K562 (cell line): Measurements from ENCODE around the gene SLC6A6. TPM values are rescaled to one million over a fixed set of nuclear protein-coding genes. Genes with fewer than 3 reads are reported as not detected.
A peak's percentile ranks its signal among the peaks of the same experiment; 100 is the strongest.

ENCODE experiments used
- ATAC-seq: fragments of 200-7000 bp; cut with Tn5 transposase; 3 replicates; pipeline ENCODE4 v1.9.1; 2020; ENCODE audit warnings: moderate library complexity
- BruUV-seq: library from RNA; stranded (reverse); fragments of 400-500 nt; replicated peaks from 2 replicates; lab custom pipeline; 2021; lab: Mats Ljungman, UMichigan
- CTCF ChIA-PET: fragments of 300-600 bp; formaldehyde crosslinking; extraction: SDS; loops from one replicate; lab custom pipeline; 2021; ENCODE audit warnings: low intra/inter-chr PET ratio; lab: Yijun Ruan, JAX
- POLR2A ChIA-PET: fragments of 300-600, 350-650 bp; sonication (Branson Sonifier 250); formaldehyde crosslinking; extraction: SDS; loops from one replicate; lab custom pipeline; 2021; ENCODE audit warnings: antibody characterized with exemption, inconsistent platforms; lab: Yijun Ruan, JAX
- DNase-seq, 4 experiments: peaks; one replicate each; pipeline versions ENCODE4 v3.0.0 to v3.0.0-alpha.2; 2011 to 2018; ENCODE audit warnings: low spot score in 3 of 4, mixed read lengths in 3 of 4; ENCODE audit errors: extremely low read depth in 1 of 4
- FAIRE-seq: peaks from 2 replicates; lab custom pipeline; 2011; peaks lifted over from hg19 to GRCh38; lab: Jason Lieb, UNC
- H2AFZ ChIP-seq: 2 replicates; pipeline ENCODE4 v1.6.0; 2011; ENCODE audit warnings: low read depth, low read length, control low read depth, inconsistent platforms
- H3K27ac ChIP-seq: fragments of 200-600 bp; 3 replicates; pipeline ENCODE4 v1.8.0; 2011; ENCODE audit warnings: low read depth, mild to moderate bottlenecking, control low read depth, inconsistent platforms, low read length, moderate library complexity, mixed read lengths; ENCODE audit errors: extremely low read depth
- H3K27me3 ChIP-seq, 2 experiments: fragments of 300-600 bp in 1 of 2; 2 replicates in 1 of 2; 3 replicates in 1 of 2; pipeline versions ENCODE4 v1.6.0 to v1.8.0; 2011; ENCODE audit warnings: inconsistent platforms in 2 of 2, low read length in 2 of 2, mild to moderate bottlenecking in 1 of 2, mixed read lengths in 1 of 2, moderate library complexity in 1 of 2; ENCODE audit not compliant: control insufficient read depth in 2 of 2, insufficient read depth in 2 of 2
- H3K36me3 ChIP-seq: fragments of 300-600 bp; 3 replicates; pipeline ENCODE4 v1.8.0; 2011; ENCODE audit warnings: mild to moderate bottlenecking, low read length, inconsistent platforms; ENCODE audit not compliant: control insufficient read depth, insufficient read depth
- H3K4me1 ChIP-seq, 2 experiments: fragments of 200-600 bp in 1 of 2; replicated peaks in 1 of 2; 2 replicates in 1 of 2; 3 replicates in 1 of 2; pipeline versions ENCODE4 v1.5.1 to v1.8.0; 2011; ENCODE audit warnings: inconsistent platforms in 2 of 2, low read length in 2 of 2, mild to moderate bottlenecking in 1 of 2, mixed read lengths in 1 of 2, moderate library complexity in 1 of 2; ENCODE audit not compliant: control insufficient read depth in 2 of 2, insufficient read depth in 2 of 2
- H3K4me2 ChIP-seq: 2 replicates; pipeline ENCODE4 v1.6.1; 2011; ENCODE audit warnings: low read length, control low read depth, inconsistent platforms, mixed read lengths; ENCODE audit not compliant: insufficient read depth
- H3K4me3 ChIP-seq: fragments of 200-600 bp; sonication (generic), shearing (Covaris generic); 2 replicates; pipeline ENCODE4 v1.5.1; 2016; ENCODE audit warnings: control low read depth, inconsistent platforms
- H3K79me2 ChIP-seq: fragments of 200-600 bp; 3 replicates; pipeline ENCODE4 v1.8.0; 2011; ENCODE audit warnings: low read length, inconsistent platforms; ENCODE audit not compliant: control insufficient read depth, insufficient read depth
- H3K9ac ChIP-seq, 2 experiments: 2 replicates each; pipeline versions ENCODE4 v1.6.0 to v1.6.1; 2011; ENCODE audit warnings: low read depth in 2 of 2, low read length in 2 of 2, control low read depth in 1 of 2, inconsistent platforms in 1 of 2, mild to moderate bottlenecking in 1 of 2, mixed read lengths in 1 of 2; ENCODE audit not compliant: insufficient read depth in 1 of 2
- H3K9me1 ChIP-seq: one replicate; pipeline ENCODE4 v1.6.0; 2011; ENCODE audit warnings: inconsistent platforms, mild to moderate bottlenecking, low read length, moderate library complexity; ENCODE audit not compliant: control insufficient read depth, insufficient read depth
- H3K9me3 ChIP-seq: replicated peaks from 2 replicates; pipeline ENCODE4 v1.5.1; 2011; ENCODE audit warnings: low read depth, low read length, inconsistent platforms; ENCODE audit not compliant: control insufficient read depth, insufficient read depth
- H4K20me1 ChIP-seq: replicated peaks from 2 replicates; pipeline ENCODE4 v1.6.1; 2011; ENCODE audit warnings: low read length, inconsistent platforms, mixed read lengths; ENCODE audit not compliant: control insufficient read depth, insufficient read depth
- ADNP ChIP-seq: fragments of 200-800 bp; sonication (Bioruptor generic); IDR thresholded peaks from 2 replicates; pipeline ENCODE4 v1.6.1; 2016; ENCODE audit warnings: missing genetic modification characterization, missing compliant biosample characterization
- CHD4 ChIP-seq: fragments of 200-600 bp; sonication (generic); IDR thresholded peaks from 3 replicates; pipeline ENCODE4 v1.6.1; 2012; ENCODE audit warnings: low read depth, mild to moderate bottlenecking, mixed read lengths, low read length, inconsistent platforms; ENCODE audit not compliant: insufficient read depth, insufficient replicate concordance, poor library complexity, severe bottlenecking
- NELFE ChIP-seq: IDR thresholded peaks from 2 replicates; pipeline ENCODE4 v1.6.1; 2011; ENCODE audit warnings: mild to moderate bottlenecking; ENCODE audit not compliant: insufficient read depth, insufficient read length
- RBM25 ChIP-seq: fragments of 200-400 bp; formaldehyde crosslinking; IDR thresholded peaks from 2 replicates; pipeline ENCODE4 v1.6.1; 2018; ENCODE audit warnings: low read length, low read depth, moderate library complexity; ENCODE audit not compliant: severe bottlenecking
- TEAD1 ChIP-seq, 2 experiments: fragments of 450-650 bp in 1 of 2; sonication (generic) in 1 of 2; formaldehyde crosslinking; IDR thresholded peaks; 2 replicates each; pipeline versions ENCODE4 v1.4.0 to v1.8.0; 2020 to 2022; ENCODE audit warnings: mild to moderate bottlenecking in 2 of 2, missing genetic modification reagents in 1 of 2
- TGIF2 ChIP-seq: sonication (generic); formaldehyde crosslinking; IDR thresholded peaks from 2 replicates; pipeline ENCODE4 v1.8.1; 2022; ENCODE audit warnings: mild to moderate bottlenecking, missing genetic modification reagents, moderate library complexity
- TRIM24 ChIP-seq, 2 experiments: fragments of 450-650 bp; IDR thresholded peaks; 2 replicates each; pipeline ENCODE4 v1.6.1; 2016
- ZBTB43 ChIP-seq: sonication (generic); formaldehyde crosslinking; IDR thresholded peaks from 2 replicates; pipeline ENCODE4 v1.8.0; 2023; ENCODE audit warnings: mild to moderate bottlenecking, missing genetic modification reagents
- ZKSCAN3 ChIP-seq: fragments of 250-450 bp; sonication (Bioruptor Pico); IDR thresholded peaks from 2 replicates; pipeline ENCODE4 v1.4.0; 2020
- WGBS: fragments of 100-300 bp; shearing (Covaris generic); methylation state at CpG from one replicate; pipeline ENCODE4 v1.1.6; 2016; ENCODE audit warnings: low coverage, mixed read lengths; ENCODE audit not compliant: insufficient coverage; ENCODE audit errors: missing lambda C conversion rate; 5-methylcytosine and 5-hydroxymethylcytosine counted together
- in situ Hi-C: fragments of 300-500 bp; cut with MboI; formaldehyde crosslinking; loops from 4 replicates; pipeline ENCODE4 v1.15.0; 2018; ENCODE audit warnings: inconsistent platforms, mixed read lengths
- intact Hi-C: fragments of 100-400 bp; cut with micrococcal nuclease; formaldehyde crosslinking; loops from 2 replicates; pipeline ENCODE4 v1.14.2; 2022
- polyA plus RNA-seq, 8 experiments: library from polyadenylated mRNA; depleted of rRNA in 4 of 8; stranded (reverse) in 5 of 8; unstranded in 3 of 8; fragments of >200 nt; fragmentation: Nextera tagmentation in 2 of 8; fragmentation: Illumina TruSeq in 1 of 8; extraction: Ambion mirVana in 2 of 8; extraction: Trizol in 1 of 8; gene quantifications; 2 replicates each; pipeline versions ENCODE4 v1.2.1 to v1.2.3, GENCODE V29; 2011 to 2014; ENCODE audit warnings: inconsistent platforms in 1 of 8, missing spikeins in 1 of 8
- total RNA-seq, 7 experiments: library from RNA; depleted of rRNA in 6 of 7; stranded (reverse); fragments of >200 nt in 6 of 7; fragmentation: Illumina TruSeq in 2 of 7; extraction: Trizol in 2 of 7; gene quantifications; 2 replicates each; pipeline versions ENCODE4 v1.2.1 to v1.2.3, GENCODE V29; 2011 to 2021; ENCODE audit warnings: low replicate concordance in 1 of 7

SLC6A6 gene
- total and polyA plus RNA-seq, 9 of the 15 experiments (the other 6 are each of a cell fraction or from before 2014, with no cell fraction given): 12.3 to 203 (median 93.2) TPM

- Histone ChIP-seq H3K9me1 (no peaks in the 10 kb centered on the region), H3K27ac (no peak overlapping the region), H3K4me1 (peaks cover 0 to 6% of the 10 kb centered on the region in 2 experiments; a peak in 1 of 5 replicates), H2AFZ (no peak overlapping the region), H3K4me3 (no peak overlapping the region), H3K27me3 (no peaks in the 10 kb centered on the region), H3K79me2 (no peaks in the 10 kb centered on the region), H3K9ac (no peak overlapping the region), H3K9me3 (no peaks in the 10 kb centered on the region), H3K36me3 (peaks cover 99% of the 10 kb centered on the region), H4K20me1 (no peaks in the 10 kb centered on the region)
- ATAC-seq (no peak), DNase-seq (no peak)
- 95% methylated on average over 4 of the region's 4 CpGs for WGBS
- ChIA-PET CTCF (no interaction called here), POLR2A (interaction anchor here (1.0 to 1.2 kb wide), 3 partner anchors 10 to 261 kb away, joined by 3 to 4 read pairs (median 3); no protein-coding TSS in a partner anchor)
- intact Hi-C loops (loop anchor here (10.0 kb wide), 1 partner anchor 570 kb away; no protein-coding TSS in a partner anchor), in situ Hi-C loops (loop anchor here (5.0 kb wide), 1 partner anchor 262 kb away; no protein-coding TSS in a partner anchor)
- no peak for TF ChIP-seq TEAD1 (CRISPR knock-in tag; IDR thresholded peaks at IDR 0.05)
- TF ChIP-seq CHD4: peak; percentile 31
- no peak for TF ChIP-seq NELFE
- no peak for TF ChIP-seq ZBTB43 (CRISPR knock-in tag)
- TF ChIP-seq TRIM24 (IDR thresholded peaks at IDR 0.05): no peak
- peak; percentile 50 for TF ChIP-seq RBM25
- peak; percentile 53; the same call in 1 of the 2 replicates for TF ChIP-seq ADNP
- TF ChIP-seq TGIF2: no peak
- TF ChIP-seq ZKSCAN3: no peak
- TF ChIP-seq, all 486 proteins: peak for 3
- no TSS peak for BruUV-seq
- FAIRE-seq: no peak
- H3K4me2 ChIP-seq: no peak overlapping the region
Observed at GRCh38 chr3:14464521-14464920, 62.1 kb downstream of the SLC6A6 start.
